Measurements from ENCODE around the gene LRRTM1.

DNA sequence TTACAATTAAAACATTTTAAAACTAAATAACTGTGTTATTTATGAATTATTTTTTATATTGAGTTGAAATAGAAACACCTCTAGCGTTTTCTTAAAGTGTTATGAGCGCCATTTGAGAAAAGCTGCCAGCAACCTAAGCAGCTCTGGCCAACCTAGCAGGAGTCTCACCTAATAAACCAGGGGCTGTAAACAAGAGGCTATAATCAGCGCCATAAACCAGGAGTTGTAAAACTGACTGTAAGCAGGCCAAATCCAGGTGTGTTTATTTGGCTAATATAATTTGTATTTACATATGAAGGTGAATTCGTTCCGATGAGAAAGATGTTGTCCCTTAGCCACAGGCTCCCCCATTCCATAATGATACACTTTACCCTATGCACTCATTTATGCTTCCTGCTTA, 34.7 kb downstream of the LRRTM1 start:
- TF ChIP-seq TAF1 (IDR thresholded peaks at IDR 0.05; ENCODE audit: borderline replicate concordance, low read depth, low read length) (no peak), POLR2AphosphoS5 (IDR thresholded peaks at IDR 0.05; ENCODE audit: low read depth, low read length) (no peak)
